ENCODE measurements around the gene MRFAP1L1.

- TF ChIP-seq CTCF (IDR thresholded peaks at IDR 0.05) (no peak), EZH2 (IDR thresholded peaks at IDR 0.05; ENCODE audit: borderline replicate concordance, insufficient read depth, low read depth, low read length, poor library complexity, severe bottlenecking) (no peak)
Measured at GRCh38 chr4:6660430-6660829, 49.2 kb downstream of the MRFAP1L1 start.
